Aorta (tissue), 5 donors: ENCODE measurements around the gene CACNA2D4. TPM values are rescaled to one million over a fixed set of nuclear protein-coding genes. Genes with fewer than 3 reads are reported as not detected.

Experiments
- ATAC-seq: fragments of 200-7000 bp; cut with Tn5 transposase; one replicate; pipeline ENCODE4 v1.9.1; 2022; ENCODE audit warnings: moderate library complexity; ENCODE audit not compliant: low FRiP score
- DNase-seq, 2 donors: peaks; one replicate each; pipeline ENCODE4 v3.0.0-alpha.2; 2020
- H3K27ac ChIP-seq, 2 donors: one replicate each; pipeline ENCODE4 v1.5.1; 2013; ENCODE audit warnings: low read length in 2 of 2, mild to moderate bottlenecking in 2 of 2, moderate library complexity in 2 of 2, control low read depth in 1 of 2, inconsistent platforms in 1 of 2, low read depth in 1 of 2
- H3K27me3 ChIP-seq, 2 donors: one replicate each; pipeline ENCODE4 v1.6.1; 2013; ENCODE audit warnings: control low read depth in 1 of 2, low read length in 1 of 2, mild to moderate bottlenecking in 1 of 2, moderate library complexity in 1 of 2; ENCODE audit not compliant: insufficient read depth in 2 of 2, control insufficient read depth in 1 of 2
- H3K36me3 ChIP-seq, 2 donors: one replicate each; pipeline ENCODE4 v1.6.1; 2013; ENCODE audit warnings: control low read depth in 1 of 2, low read length in 1 of 2, mild to moderate bottlenecking in 1 of 2; ENCODE audit not compliant: insufficient read depth in 2 of 2, control insufficient read depth in 1 of 2
- H3K4me1 ChIP-seq, 2 donors: one replicate each; pipeline ENCODE4 v1.6.1; 2013; ENCODE audit warnings: low read length in 2 of 2, control low read depth in 1 of 2, mild to moderate bottlenecking in 1 of 2, moderate library complexity in 1 of 2; ENCODE audit not compliant: insufficient read depth in 2 of 2, control insufficient read depth in 1 of 2
- H3K4me3 ChIP-seq, 2 donors: one replicate each; pipeline ENCODE4 v1.5.1; 2013; ENCODE audit warnings: low read length in 2 of 2, control low read depth in 1 of 2, mild to moderate bottlenecking in 1 of 2
- H3K9me3 ChIP-seq: one replicate; pipeline ENCODE4 v1.6.1; 2013; ENCODE audit warnings: mild to moderate bottlenecking, low read length; ENCODE audit not compliant: control insufficient read depth
- WGBS, 2 donors: extraction: QIAGEN DNeasy Blood & Tissue Kit; methylation state at CpG; one replicate each; pipeline ENCODE4 v1.1.7; 2013; 5-methylcytosine and 5-hydroxymethylcytosine counted together
- intact Hi-C, 2 donors: fragments of 100-400 bp; cut with DNase I; formaldehyde crosslinking; loops; one replicate each; pipeline versions ENCODE4 v1.14.2 to v1.15.0; 2022
- polyA plus RNA-seq, 2 donors: library from polyadenylated mRNA; stranded (reverse); fragments of 200-250 nt; gene quantifications; one replicate each; pipeline ENCODE4 v1.2.3, GENCODE V29; 2013
- total RNA-seq, 2 donors: library from RNA; stranded (reverse); fragmentation: NEBNext Ultra II Directional; extraction: Animal tissue kit (Norgen Biotek cat#: 25700); gene quantifications; one replicate each; pipeline ENCODE4 v1.2.1, GENCODE V29; 2021
- donor health status: healthy with polysubstance abuse.
- donor health status: Bipolar disorder and iron deficiency.
- donor health status: DM: no; HTN: no; CAD: no.
- donor health status: DM: no; HTN: no; CAD: no.
- donor health status: DM: yes; HTN: yes; CAD: no.

The CACNA2D4 gene
- total and polyA plus RNA-seq, 4 donors = 0.88 to 9.7 (median 4.6) TPM

DNA sequence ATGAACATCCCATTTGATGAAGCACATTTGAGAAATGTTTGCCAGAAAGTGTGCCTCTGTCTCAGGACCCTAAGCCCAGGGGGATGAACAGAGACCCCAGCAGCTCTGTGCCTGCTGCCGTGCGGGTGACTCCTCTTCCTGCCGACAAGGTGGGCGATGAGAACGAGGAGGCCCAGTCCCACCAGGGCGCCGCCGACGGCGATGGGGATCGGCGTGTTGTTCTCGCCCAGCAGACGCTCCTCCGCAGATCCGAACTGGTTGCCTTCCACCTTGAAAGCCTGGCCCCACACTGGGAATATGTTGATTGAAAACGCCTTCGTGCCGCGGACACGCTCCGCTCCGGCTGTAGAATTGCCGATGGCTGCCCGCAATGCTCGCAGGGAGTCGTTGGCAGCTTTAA, 54.0 kb downstream of the CACNA2D4 start:
- no peak overlapping the region for H3K27ac ChIP-seq
- peaks cover 4% of the 10 kb centered on the region for H3K9me3 ChIP-seq
- H3K4me3 ChIP-seq = no peak overlapping the region
- H3K36me3 ChIP-seq = no peaks in the 10 kb centered on the region
- no peaks in the 10 kb centered on the region for H3K27me3 ChIP-seq
- no peak for DNase-seq
- intact Hi-C loops = no loop called here
- WGBS, 2 donors = 46 to 49% methylated on average over 27 of the region's 27 CpGs
- H3K4me1 ChIP-seq = no peaks in the 10 kb centered on the region
- ATAC-seq = no peak

DNA sequence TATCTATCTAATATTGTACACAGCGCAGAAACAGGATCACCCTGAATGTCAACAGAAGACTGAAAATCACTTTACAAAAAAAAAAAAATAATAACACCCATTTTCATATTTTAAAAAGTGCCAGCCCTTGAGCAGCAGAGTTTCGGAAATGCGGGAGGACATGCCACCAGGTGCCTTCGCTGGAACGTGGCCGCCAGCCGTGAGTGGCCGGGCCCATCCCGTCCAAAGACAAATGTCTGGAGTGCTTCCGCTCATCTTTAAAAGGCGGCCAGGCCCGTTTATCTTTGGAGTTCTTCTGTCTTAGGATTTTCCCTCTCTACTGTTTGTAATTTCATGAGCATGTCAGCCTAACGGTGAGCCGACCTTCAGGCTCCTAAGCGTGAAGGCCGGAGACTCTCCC, 54.6 kb downstream of the CACNA2D4 start:
- intact Hi-C loops = no loop called here
- Histone ChIP-seq H3K4me3 (no peak overlapping the region), H3K4me1 (no peaks in the 10 kb centered on the region), H3K9me3 (peaks cover 1% of the 10 kb centered on the region), H3K27me3 (no peaks in the 10 kb centered on the region), H3K27ac (no peak overlapping the region), H3K36me3 (no peaks in the 10 kb centered on the region)
- no peak for DNase-seq
- no peak for ATAC-seq
- WGBS, 2 donors = 85 to 87% methylated on average over 16 of the region's 16 CpGs

DNA sequence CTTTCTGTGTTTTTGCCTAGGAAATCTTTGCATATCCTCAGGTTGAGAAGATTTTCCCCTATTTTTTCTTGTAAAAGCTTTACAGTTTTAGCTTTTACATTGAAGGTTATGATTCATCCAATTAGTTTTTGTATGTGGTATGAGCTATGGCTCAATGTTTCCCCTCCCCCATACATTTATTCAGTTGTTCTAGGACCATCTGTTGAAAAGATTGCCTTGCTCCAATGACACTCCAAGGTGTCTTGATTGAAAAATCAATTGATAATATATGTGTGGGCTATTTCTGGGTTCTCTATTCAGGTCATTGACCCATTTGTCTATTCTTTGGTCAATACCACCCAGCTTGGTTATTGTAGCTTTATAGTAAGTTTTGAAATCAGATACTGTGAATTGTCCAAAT, 55.5 kb downstream of the CACNA2D4 start:
- intact Hi-C loops = no loop called here
- H3K4me3 ChIP-seq = no peak overlapping the region
- no peak for DNase-seq
- no peak overlapping the region for H3K27ac ChIP-seq
- peaks cover 1% of the 10 kb centered on the region for H3K9me3 ChIP-seq
- no peaks in the 10 kb centered on the region for H3K36me3 ChIP-seq
- no peaks in the 10 kb centered on the region for H3K27me3 ChIP-seq
- no peak for ATAC-seq
- no peaks in the 10 kb centered on the region for H3K4me1 ChIP-seq

DNA sequence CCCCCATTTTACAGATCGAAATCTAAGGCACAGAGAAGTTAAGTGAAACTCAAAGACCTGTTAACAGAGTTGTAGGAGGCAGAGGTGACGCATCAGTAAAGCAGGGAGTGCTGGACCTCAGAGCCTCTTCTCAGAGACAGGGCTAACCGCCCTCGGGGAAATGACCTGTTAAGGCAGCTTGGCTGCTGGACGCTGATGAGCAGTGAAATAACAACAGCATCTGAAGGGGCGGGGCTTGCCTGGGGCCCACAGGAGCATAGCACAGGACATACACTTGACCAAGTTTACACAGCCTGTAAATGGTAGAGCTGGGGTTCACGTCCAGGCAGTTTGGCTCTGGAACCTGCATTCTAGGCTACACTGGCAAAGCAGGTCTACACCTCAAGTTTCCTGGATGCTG, 58.8 kb downstream of the CACNA2D4 start:
- intact Hi-C loops = no loop called here
- Histone ChIP-seq H3K27me3 (no peaks in the 10 kb centered on the region), H3K9me3 (peaks cover 14% of the 10 kb centered on the region), H3K36me3 (no peaks in the 10 kb centered on the region), H3K4me3 (no peak overlapping the region), H3K27ac (no peak overlapping the region), H3K4me1 (no peaks in the 10 kb centered on the region)
- DNase-seq (no peak), ATAC-seq (no peak)
- WGBS, 2 donors = 74 to 76% methylated on average over 7 of the region's 7 CpGs

DNA sequence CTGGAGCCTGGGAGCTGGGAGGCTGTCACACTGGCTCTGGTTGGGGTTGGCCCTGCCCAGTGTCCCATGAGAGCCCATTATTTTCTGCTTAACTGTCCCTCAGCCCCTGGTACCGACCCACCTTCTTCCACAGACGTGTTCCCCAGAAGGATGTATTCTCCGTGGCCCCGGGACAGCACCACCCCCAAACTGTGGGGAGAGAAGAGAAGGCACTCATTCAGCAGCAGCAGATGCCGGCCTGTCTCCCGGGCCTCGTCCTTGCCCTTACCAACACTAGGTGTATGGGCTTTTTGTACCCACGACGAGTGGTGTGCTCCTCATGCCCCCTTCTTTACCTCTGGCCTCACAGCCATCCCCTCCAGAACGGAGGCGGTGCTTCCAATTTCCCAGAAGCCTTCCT, 60.0 kb downstream of the CACNA2D4 start:
- intact Hi-C loops = no loop called here
- Histone ChIP-seq H3K4me1 (no peaks in the 10 kb centered on the region), H3K27me3 (no peaks in the 10 kb centered on the region), H3K4me3 (no peak overlapping the region), H3K36me3 (no peaks in the 10 kb centered on the region), H3K27ac (no peak overlapping the region), H3K9me3 (peaks cover 14% of the 10 kb centered on the region)
- 88 to 89% methylated on average over 9 to 11 of the region's 11 CpGs for WGBS, 2 donors
- ATAC-seq = no peak
- no peak for DNase-seq

DNA sequence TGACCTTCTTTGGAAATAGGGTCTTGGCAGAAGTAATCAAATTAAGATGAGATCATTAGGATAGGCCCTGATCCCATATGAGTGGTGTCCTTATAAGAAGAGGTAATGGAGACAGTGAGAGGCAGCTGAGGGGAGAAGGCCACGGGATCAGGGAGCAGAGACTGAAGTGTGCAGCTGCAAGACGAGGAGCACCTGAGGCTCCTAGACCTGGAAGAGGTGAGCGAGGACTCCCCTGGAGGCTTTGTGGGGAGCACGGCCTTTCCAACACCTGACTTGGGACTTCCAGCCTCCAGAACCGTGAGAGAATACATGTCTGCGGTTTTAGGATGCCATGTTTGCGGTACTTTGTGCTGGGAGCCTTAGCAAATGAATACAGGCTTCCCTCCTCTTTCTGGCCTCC, 60.6 kb downstream of the CACNA2D4 start:
- no peak overlapping the region for H3K27ac ChIP-seq
- 90 to 93% methylated on average over 7 of the region's 7 CpGs for WGBS, 2 donors
- ATAC-seq (no peak), DNase-seq (no peak)
- no peaks in the 10 kb centered on the region for H3K4me1 ChIP-seq
- no peaks in the 10 kb centered on the region for H3K27me3 ChIP-seq
- H3K36me3 ChIP-seq = no peaks in the 10 kb centered on the region
- H3K9me3 ChIP-seq = peaks cover 14% of the 10 kb centered on the region
- no peak overlapping the region for H3K4me3 ChIP-seq
- intact Hi-C loops = no loop called here

DNA sequence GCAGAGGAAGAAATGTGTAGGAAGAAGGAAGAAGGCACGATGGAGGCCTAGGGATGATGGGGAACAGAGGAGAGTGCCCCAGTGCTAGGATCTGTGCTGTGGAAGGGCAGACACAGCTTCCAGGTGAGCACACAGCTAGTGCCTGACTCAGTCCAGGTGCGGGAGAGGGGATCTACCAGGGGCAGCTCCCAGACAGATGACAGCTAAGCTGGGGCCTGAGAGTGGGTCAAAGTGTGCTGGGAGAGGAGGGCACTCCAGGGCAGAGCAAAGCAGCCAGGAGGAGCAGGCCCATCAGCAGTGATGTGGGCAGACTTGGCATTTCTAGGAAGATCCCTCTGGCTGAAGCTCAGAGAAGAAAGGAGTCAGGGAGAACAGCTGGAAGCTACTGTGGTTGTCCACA, 61.4 kb downstream of the CACNA2D4 start:
- intact Hi-C loops = no loop called here
- Histone ChIP-seq H3K9me3 (peaks cover 14% of the 10 kb centered on the region), H3K27ac (no peak overlapping the region), H3K36me3 (no peaks in the 10 kb centered on the region), H3K4me1 (no peaks in the 10 kb centered on the region), H3K4me3 (no peak overlapping the region), H3K27me3 (no peaks in the 10 kb centered on the region)
- ATAC-seq (no peak), DNase-seq (no peak)
- 46 to 50% methylated on average over 2 of the region's 2 CpGs for WGBS, 2 donors

DNA sequence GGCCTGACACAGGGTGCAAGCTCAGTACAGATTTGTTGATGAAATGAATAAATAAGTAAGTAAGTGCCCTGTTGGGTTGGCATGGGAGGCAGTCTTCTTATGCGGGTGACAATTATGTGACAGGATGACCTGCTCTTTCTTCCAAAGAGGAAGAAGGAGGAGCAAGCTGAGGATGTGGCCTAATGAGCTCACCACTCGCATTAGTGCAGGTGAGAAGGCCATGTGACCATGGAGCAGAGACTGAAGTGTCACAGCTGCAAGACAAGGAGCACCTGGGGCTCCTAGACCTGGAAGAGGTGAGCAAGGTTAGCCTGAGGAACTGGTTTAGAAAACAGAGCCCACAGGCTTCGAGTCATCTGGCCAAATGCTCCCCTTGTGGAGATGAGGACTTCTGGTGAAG, 63.2 kb downstream of the CACNA2D4 start:
- DNase-seq = no peak

DNA sequence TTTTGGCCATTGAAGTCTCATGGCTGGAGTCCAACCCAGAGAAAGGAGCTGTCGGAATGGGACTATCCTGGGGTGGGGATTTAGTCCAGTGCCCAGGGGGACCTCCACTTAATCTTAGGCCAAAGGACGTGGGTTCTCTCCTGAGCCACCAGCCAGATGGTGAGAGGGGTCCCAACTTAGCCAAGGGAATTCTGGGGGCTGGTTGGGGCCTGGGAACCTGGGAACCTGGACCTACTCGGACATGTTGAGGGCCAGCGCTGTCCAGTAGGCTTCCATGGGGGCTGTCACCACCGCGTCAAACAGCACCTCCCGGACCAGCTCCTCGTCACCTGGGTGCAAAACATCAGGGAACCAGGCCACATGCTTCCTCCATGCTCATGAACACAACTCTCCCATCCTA, 64.7 kb downstream of the CACNA2D4 start:
- Histone ChIP-seq H3K4me3 (no peak overlapping the region), H3K36me3 (no peaks in the 10 kb centered on the region), H3K4me1 (no peaks in the 10 kb centered on the region), H3K27ac (no peak overlapping the region), H3K27me3 (no peaks in the 10 kb centered on the region), H3K9me3 (peaks cover 14% of the 10 kb centered on the region)
- ATAC-seq = no peak
- DNase-seq = no peak
- intact Hi-C loops = no loop called here
- WGBS, 2 donors = 92 to 93% methylated on average over 8 of the region's 8 CpGs

More for the DNA sequence above, 63.2 kb downstream of the CACNA2D4 start:
- 75 to 78% methylated on average over 3 of the region's 3 CpGs for WGBS, 2 donors
- Histone ChIP-seq H3K36me3 (no peaks in the 10 kb centered on the region), H3K4me1 (no peaks in the 10 kb centered on the region), H3K4me3 (no peak overlapping the region), H3K27ac (no peak overlapping the region), H3K27me3 (no peaks in the 10 kb centered on the region), H3K9me3 (peaks cover 14% of the 10 kb centered on the region)
- no peak for ATAC-seq
- intact Hi-C loops = no loop called here
